ENCODE data around the gene TMEM72.

The TMEM72 gene

DNA sequence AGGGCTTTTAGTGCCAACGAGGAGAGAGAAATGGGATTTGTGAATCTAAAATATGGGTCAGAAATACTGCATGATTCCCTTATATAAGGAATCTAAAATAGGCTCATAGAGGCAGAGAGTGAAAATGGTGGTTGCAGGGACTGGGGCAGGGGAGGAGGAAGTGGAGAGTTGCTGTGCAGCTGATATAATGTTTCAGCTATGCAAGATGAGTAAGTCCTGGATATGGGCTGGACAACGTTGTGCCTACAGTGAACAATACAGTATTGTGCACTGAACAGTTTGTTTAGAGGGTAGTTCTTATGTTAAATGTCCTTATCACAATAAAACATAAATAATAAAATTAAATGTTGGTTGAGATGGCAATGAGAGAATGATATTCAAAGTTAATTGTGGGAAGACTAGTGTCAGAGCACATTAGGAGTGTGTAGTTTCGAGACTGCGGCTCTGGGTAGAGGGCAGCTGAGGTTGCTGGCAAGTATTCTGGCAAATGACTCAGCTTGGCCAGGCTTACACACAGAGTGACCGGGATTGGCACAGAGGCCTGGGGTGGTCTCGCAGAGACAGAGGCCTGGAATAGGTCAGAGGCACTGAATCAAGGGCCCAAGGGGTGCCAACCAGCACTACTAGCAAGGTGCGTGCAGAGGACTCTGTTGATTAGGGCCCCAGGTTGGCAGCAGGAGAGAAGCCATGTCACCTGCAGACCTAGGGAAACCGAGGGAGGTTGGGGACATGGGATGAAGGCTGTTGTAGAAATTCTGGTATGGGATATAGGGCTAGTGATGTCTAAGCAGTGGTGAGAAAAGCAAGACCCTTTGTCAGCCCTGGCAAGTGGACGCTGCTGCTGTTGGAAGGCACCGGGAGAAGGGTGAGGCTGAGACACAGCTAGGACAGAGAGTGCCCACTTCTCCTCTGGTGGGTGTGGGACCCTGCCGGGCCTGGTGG is 70.3 kb downstream of the TMEM72 start:
- no peak for TF ChIP-seq GATA3 (IDR thresholded peaks at IDR 0.05; ENCODE audit: low read depth, low read length)
- TF ChIP-seq GATA2 (IDR thresholded peaks at IDR 0.05; ENCODE audit: low read depth, low read length), result no peak

DNA sequence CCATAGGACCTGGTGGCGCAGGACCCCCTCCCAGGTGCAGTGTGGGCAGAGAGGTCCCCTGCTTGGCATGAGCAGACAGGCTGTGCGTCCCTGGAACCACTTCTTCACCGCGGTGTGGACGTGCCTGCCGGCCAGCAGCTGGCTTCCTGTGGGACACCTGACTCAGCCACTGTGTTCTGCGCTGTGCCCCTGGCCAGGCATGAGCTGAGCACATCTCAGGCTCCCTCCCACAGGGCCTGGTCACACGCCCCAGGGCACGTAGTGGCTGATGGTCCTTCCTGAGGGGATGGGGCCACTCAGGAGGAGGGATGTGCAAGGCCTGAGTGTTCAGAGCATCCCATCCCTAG is 71.0 kb downstream of the TMEM72 start:
- TF ChIP-seq GATA2 (IDR thresholded peaks at IDR 0.05; ENCODE audit: low read depth, low read length) (no peak), GATA3 (IDR thresholded peaks at IDR 0.05; ENCODE audit: low read depth, low read length) (no peak)

DNA sequence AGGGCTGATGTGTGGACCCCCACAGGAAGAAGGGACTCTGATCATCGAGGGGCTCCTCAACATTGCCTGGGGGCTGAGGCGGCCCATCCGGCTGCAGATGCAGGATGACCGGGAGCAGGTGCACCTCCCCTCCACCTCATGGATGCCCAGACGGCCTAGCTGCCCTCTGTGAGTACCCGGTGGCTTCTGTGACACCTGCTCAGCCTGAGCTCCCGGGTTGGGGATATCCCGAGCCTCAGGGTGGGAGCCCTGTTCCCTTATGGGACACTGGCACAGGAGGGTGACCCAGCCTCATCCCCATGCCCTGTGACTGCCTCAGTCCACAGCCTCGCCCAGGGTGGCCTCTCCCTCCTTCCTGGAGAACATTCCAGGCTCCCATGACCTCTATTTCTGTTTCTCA is 71.4 kb downstream of the TMEM72 start:
- TF ChIP-seq GATA3 (IDR thresholded peaks at IDR 0.05; ENCODE audit: low read depth, low read length) (no peak), GATA2 (IDR thresholded peaks at IDR 0.05; ENCODE audit: low read depth, low read length) (no peak)

DNA sequence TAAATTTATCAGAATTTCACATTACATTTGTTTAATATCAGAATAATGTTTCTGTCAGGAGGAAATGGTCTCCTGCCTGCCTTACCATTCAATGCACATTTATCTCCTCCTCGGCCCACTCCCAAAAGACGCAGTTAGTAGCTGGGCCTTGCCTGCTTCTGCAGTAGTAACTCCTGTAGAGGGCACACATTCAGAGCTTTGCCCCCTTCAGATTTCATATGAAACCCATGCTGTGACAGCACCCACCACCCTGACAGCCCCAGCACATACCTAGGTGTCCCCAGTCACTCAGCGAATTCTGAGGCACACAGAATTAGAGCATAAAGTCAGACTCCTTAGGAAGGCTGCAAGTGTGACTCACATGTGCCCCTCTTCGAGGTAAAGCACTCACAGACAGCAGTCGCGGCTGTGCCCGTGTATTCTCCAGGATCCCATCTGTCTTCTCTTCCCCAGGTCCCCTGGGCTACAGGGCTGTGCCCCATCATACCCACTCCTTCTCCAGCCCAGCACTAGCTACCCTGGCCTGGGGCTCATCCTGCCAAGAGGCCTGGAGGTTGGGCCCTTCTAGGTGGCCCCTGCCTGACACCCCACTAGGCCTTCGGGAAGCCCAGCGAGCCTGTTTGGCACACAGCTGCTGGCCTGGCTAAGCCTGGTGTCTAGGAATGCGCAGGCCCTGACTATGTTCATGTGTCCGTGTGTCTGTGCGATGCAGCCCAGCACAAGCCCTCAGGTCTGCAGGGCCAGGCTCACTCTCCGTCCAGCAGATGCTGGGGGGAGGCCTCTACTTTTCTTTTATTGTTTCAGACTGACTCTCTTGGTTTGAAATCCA is 72.1 kb downstream of the TMEM72 start:
- no peak for TF ChIP-seq GATA2 (IDR thresholded peaks at IDR 0.05; ENCODE audit: low read depth, low read length)
- no peak for TF ChIP-seq GATA3 (IDR thresholded peaks at IDR 0.05; ENCODE audit: low read depth, low read length)

DNA sequence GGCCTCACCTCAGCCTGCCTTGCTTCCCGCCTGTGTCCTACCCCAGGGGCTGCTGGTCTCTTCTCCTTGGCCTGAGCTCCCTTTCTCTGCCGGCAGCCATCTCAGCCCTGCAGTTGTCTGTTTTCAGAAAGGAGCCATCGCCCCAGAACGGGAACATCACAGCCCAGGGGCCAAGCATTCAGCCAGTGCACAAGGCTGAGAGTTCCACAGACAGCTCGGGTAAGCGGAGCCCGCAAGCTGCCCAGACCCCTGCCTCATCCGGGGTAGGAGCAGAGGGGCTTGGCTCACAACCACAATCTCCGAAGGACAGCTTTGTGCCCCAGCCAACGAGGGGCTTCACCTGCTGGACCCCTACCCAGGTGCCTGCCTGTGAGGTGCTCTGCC is 72.8 kb downstream of the TMEM72 start:
- TF ChIP-seq GATA2 (IDR thresholded peaks at IDR 0.05; ENCODE audit: low read depth, low read length) (no peak), GATA3 (IDR thresholded peaks at IDR 0.05; ENCODE audit: low read depth, low read length) (no peak)

DNA sequence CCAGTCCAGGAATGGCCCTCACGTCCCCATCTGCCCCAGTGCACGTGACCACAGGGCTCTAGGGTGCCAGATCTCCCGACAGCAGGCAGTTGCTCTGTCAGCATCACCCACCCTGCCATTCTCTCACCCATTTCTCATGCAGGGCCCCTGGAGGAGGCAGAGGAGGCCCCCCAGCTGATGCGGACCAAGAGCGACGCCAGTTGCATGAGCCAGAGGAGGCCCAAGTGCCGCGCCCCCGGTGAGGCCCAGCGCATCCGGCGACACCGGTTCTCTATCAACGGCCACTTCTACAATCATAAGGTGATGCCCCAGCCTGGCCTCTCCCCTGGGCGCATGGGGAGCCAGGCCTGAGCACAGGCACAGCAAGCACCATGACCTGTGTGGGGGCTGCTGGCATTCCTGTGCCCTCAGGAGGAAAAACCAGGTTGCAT is 73.5 kb downstream of the TMEM72 start:
- no peak for TF ChIP-seq GATA3 (IDR thresholded peaks at IDR 0.05; ENCODE audit: low read depth, low read length)

DNA sequence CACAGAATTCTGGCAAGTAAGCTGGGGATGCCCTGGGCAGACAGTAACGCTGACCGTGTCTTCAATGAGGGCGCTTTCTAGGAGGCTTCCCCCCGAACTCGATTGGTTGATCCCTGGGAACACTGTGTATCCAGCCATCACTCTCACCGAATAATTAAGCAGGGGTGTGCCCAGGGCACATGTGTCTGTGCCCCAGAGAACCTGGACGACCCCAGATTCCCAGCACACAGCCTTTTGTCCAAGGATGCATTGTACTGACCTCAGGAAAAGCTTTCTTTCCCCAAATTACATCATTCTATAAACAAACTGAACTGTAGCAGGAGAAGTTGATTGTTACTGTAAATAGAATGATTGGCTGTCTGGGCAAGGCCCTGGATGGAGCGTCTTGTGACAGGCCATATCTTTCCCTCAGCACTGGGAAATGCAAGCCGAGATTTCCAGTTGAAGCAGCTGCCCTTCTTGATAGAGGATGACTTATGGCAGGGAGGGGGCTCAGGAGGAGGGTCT is 74.1 kb downstream of the TMEM72 start:
- no peak for TF ChIP-seq GATA2 (IDR thresholded peaks at IDR 0.05; ENCODE audit: low read depth, low read length)
- TF ChIP-seq GATA3 (IDR thresholded peaks at IDR 0.05; ENCODE audit: low read depth, low read length), result no peak

DNA sequence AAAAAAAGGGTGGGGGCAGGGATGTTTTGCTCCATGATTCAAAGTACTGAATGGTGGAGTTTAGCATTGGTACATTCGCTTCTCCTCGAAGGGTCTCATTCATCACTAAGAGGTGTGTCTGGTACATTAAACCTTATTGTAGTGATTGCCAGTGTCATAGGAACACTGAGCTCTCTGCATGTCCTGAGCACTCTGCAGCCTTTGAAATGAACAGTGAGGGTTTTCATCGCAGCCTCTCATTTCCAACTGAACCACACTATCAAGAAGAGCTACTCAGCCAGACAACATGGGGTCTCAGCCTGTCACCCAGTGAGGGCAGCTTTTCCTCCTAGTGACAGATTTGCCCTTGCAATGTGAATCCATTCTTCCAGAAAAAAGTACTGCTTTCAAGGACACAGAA is 75.0 kb downstream of the TMEM72 start:
- TF ChIP-seq GATA2 (IDR thresholded peaks at IDR 0.05; ENCODE audit: low read depth, low read length) (no peak), GATA3 (IDR thresholded peaks at IDR 0.05; ENCODE audit: low read depth, low read length) (no peak)

Data from SH-SY5Y (cell line).